Measurements from ENCODE around the gene UBE2M. TPM values are rescaled to one million over a fixed set of nuclear protein-coding genes. Genes with fewer than 3 reads are reported as not detected.
A peak's percentile ranks its signal among the peaks of the same experiment; 100 is the strongest.
"Not testable (repeated sequence)": the region's sequence is repeated elsewhere in the genome, so short reads cannot be mapped to it uniquely, and the experiment has no call there.

UBE2M gene
- polyA plus RNA-seq (2011; rRNA removed) (82.5 and 85.1 TPM in 2 replicates), polyA minus RNA-seq (2011; rRNA and poly(A)+ RNA removed) (95.3 and 100 TPM in 2 replicates)

DNA sequence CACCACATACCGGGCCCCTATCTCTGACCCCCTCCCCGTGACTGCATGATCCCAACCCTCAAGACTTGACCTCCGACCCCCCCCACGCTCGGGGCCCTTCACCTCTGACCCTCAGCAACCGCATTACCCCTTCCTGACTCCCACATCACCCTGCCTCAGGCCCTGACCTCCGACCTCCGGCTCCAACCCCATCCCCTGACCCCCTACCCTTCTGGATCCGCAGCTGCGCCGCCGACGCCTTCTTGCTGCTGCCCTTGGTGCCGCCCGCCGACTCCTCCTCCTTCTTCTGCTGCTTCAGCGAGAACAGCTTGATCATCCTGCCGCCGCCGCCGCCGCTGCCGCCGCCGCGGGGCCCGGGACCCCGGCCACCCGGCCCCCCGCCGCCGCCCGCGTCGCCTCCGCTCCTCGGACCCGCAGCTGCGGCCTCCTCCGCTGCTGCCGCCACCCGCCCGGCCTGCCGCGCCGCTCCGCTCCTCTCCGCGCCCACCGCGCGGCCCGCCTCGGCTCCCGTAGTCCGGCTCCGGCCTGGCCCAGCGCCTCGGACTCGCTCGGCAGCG lies at the start of gene UBE2M:
TSS of gene UBE2M (minus strand) at position 546 of the 557 bp plus-strand sequence. CDS start at position 316, 230 bp downstream.
- no peaks in the 10 kb centered on the region for H3K27me3 ChIP-seq (ENCODE audit: control insufficient read depth, insufficient read depth, low read length)
- ChIA-PET CTCF (interaction anchor here (1.9 kb wide), 1 partner anchor 39 kb away, joined by 5 read pairs; the partner anchor contains the start of gene ZBTB45), POLR2A (interaction anchor here (0.7 to 2.4 kb wide), 4 partner anchors 14 to 195 kb away, joined by 4 to 22 read pairs (median 12); partner anchors contain the start of genes MZF1, TRIM28 and ZBTB45)
- no peak for DNase-seq (ENCODE audit: low read depth, low spot score)
- TF ChIP-seq, protein P1, sequence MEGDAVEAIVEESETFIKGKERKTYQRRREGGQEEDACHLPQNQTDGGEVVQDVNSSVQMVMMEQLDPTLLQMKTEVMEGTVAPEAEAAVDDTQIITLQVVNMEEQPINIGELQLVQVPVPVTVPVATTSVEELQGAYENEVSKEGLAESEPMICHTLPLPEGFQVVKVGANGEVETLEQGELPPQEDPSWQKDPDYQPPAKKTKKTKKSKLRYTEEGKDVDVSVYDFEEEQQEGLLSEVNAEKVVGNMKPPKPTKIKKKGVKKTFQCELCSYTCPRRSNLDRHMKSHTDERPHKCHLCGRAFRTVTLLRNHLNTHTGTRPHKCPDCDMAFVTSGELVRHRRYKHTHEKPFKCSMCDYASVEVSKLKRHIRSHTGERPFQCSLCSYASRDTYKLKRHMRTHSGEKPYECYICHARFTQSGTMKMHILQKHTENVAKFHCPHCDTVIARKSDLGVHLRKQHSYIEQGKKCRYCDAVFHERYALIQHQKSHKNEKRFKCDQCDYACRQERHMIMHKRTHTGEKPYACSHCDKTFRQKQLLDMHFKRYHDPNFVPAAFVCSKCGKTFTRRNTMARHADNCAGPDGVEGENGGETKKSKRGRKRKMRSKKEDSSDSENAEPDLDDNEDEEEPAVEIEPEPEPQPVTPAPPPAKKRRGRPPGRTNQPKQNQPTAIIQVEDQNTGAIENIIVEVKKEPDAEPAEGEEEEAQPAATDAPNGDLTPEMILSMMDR (IDR thresholded peaks at IDR 0.05; ENCODE audit: low read depth, low read length) = no peak
- H3K27ac ChIP-seq (ENCODE audit: low read depth, low read length) = peak within 1 kb of the TSS; percentile 99
- peaks cover 4% of the 10 kb centered on the region; the same call in 1 of the 2 replicates for H3K9me3 ChIP-seq (ENCODE audit: control insufficient read depth, insufficient read depth, low read length)
- H3K4me3 ChIP-seq (ENCODE audit: low read depth, low read length) = peak within 1 kb of the TSS; percentile 95

DNA sequence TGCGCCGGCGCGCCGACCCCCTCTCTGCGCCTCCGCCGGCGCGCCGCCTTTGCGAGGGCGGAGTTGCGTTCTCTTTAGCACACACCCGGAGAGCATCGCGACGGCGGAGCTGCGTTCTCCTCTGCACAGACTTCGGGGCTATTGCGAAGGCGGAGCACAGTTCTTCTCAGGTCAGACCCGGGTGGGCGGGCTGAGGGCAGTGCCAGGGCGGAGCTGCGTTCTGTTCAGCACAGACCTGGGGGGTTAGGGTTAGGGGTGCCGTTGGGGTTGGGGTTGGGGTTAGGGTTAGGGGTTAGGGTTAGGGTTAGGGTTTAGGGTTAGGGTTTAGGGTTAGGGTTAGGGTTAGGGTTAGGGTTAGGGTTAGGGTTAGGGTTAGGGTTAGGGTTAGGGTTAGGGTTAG lies 48.8 kb upstream of the UBE2M start:
- H3K27me3 ChIP-seq (ENCODE audit: control insufficient read depth, insufficient read depth, low read length); H3K9me3 ChIP-seq (ENCODE audit: control insufficient read depth, insufficient read depth, low read length); H3K27ac ChIP-seq (ENCODE audit: low read depth, low read length); POLR2A ChIA-PET; DNase-seq (ENCODE audit: low read depth, low spot score); H3K4me3 ChIP-seq (ENCODE audit: low read depth, low read length); CTCF ChIA-PET: not testable (repeated sequence)

DNA sequence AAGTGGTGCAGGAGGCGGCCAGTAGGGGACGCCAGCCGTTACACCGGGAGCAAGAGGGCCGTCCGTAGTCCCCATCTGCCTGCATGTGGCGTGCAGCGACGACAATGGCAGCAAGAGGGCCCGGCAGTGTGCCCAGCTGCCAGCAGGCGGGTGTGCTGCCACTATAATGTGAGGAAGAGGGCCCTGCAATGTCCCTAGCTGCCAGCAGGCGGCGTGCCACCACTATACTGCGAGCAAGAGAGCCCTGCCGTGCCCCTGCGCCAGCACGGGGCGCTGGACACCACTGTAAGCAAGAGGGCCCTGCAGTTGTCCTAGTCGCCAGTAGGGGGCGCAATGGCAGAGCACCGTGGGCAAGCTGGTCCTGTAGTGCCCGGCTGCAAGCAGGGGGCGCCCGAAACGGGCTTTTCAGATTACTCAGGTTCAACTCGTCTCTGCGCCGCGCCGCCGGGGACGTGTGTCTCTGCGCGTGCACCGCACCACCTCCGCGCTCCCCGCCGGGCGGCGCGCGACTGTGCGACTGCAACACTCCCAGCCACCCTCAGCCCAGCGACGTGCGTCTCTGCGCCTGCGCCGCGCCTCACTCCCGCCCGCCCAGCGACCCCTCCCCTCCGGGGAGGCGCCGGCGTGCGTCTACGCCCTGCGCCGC lies 48.0 kb upstream of the UBE2M start:
- H3K4me3 ChIP-seq (ENCODE audit: low read depth, low read length); POLR2A ChIA-PET; H3K27ac ChIP-seq (ENCODE audit: low read depth, low read length); DNase-seq (ENCODE audit: low read depth, low spot score); H3K9me3 ChIP-seq (ENCODE audit: control insufficient read depth, insufficient read depth, low read length); CTCF ChIA-PET; H3K27me3 ChIP-seq (ENCODE audit: control insufficient read depth, insufficient read depth, low read length): not testable (repeated sequence)

DNA sequence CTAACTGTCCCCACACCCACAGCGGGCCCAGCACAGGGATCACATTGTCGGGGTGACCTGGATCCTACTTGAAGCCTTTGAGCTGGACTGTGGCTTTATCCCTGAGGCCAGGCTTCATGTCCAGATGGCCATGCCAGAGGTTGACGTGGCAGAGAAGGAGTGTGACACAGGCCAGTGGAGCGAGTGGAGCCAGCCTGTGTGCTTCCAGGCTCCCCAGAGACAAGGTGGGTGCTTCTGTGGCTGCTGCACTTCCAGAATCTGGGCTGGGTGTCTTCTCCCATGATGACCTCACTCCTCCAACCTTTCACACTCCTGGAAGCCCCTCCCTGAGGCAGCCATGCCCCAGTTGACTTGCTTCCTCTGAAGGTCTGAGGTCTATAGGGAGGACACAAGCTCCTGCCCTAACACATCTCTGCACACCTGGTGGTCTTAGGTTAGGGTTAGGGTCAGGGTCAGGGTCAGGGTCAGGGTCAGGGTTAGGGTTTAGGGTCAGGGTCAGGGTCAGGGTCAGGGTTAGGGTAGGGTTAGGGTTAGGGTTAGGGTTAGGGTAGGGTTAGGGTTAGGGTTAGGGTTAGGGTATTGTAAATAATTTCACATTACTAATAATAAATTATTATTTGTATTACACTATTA lies 27.8 kb upstream of the UBE2M start:
- Histone ChIP-seq H3K27me3 (ENCODE audit: control insufficient read depth, insufficient read depth, low read length) (no peaks in the 10 kb centered on the region), H3K27ac (ENCODE audit: low read depth, low read length) (peak overlapping the region; percentile 47), H3K9me3 (ENCODE audit: control insufficient read depth, insufficient read depth, low read length) (no peaks in the 10 kb centered on the region; the same call in 1 of the 2 replicates), H3K4me3 (ENCODE audit: low read depth, low read length) (no peak overlapping the region)
- ChIA-PET CTCF (no interaction called here), POLR2A (no interaction called here)
- DNase-seq (ENCODE audit: low read depth, low spot score) = no peak
- TF ChIP-seq, protein P1 (IDR thresholded peaks at IDR 0.05; ENCODE audit: low read depth, low read length) = no peak

DNA sequence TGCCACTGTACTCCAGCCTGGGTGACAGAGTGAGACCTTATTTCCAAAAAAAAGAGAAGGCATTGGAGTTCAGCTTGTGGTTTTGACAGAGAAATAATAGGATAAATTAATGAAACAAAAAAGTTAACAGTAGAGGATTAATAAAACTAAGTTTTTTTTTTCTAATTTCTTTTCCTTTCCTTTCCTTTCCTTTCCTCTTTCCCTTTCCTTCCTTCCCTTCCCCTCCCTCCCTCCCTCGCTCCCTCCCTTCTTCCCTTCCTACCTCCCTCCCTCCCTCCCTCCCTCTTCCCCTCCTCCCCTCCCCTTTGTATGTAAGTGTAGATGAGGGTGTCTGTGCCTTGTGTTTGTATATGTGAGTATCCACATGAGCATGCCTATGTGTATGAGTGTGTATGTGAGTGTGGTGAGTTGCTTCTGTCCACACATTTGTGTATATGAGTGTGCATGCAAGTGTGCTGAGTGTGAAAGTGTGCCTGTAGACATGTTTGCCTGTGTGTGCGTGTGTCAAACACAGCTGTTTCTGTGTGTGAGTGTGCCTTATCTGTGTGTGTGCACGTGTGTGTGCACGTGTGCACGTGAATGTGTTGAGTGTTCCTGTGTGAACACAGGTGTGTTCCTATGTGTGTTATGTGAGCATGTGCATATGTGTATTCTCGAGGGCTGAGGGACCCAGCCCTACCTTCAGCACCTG lies 27.2 kb upstream of the UBE2M start:
- ChIA-PET CTCF (interaction anchor here (0.6 kb wide), 1 partner anchor 48 kb away, joined by 5 read pairs; no protein-coding TSS in a partner anchor), POLR2A (no interaction called here)
- H3K27me3 ChIP-seq (ENCODE audit: control insufficient read depth, insufficient read depth, low read length) = no peaks in the 10 kb centered on the region
- no peak for DNase-seq (ENCODE audit: low read depth, low spot score)
- TF ChIP-seq, protein P1 (IDR thresholded peaks at IDR 0.05; ENCODE audit: low read depth, low read length) = no peak
- no peaks in the 10 kb centered on the region; the same call in 1 of the 2 replicates for H3K9me3 ChIP-seq (ENCODE audit: control insufficient read depth, insufficient read depth, low read length)
- no peak overlapping the region for H3K27ac ChIP-seq (ENCODE audit: low read depth, low read length)
- H3K4me3 ChIP-seq (ENCODE audit: low read depth, low read length) = no peak overlapping the region
